IMR-90 (cell line): ENCODE measurements around the gene HDAC3. TPM values are rescaled to one million over a fixed set of nuclear protein-coding genes. Genes with fewer than 3 reads are reported as not detected.

Experiments
- ATAC-seq: fragments of 200-7000 bp; cut with Tn5 transposase; 2 replicates; pipeline ENCODE4 v1.9.1; 2020; ENCODE audit warnings: low read depth, mild to moderate bottlenecking, moderate library complexity
- BruUV-seq: library from RNA; stranded (reverse); fragments of 400-500 nt; replicated peaks from 2 replicates; lab custom pipeline; 2021; lab: Mats Ljungman, UMichigan
- CTCF ChIA-PET: fragments of 300-600 bp; formaldehyde crosslinking; extraction: SDS; loops from one replicate; lab custom pipeline; 2021; ENCODE audit warnings: antibody characterized with exemption; lab: Yijun Ruan, JAX
- POLR2A ChIA-PET: fragments of 300-600 bp; sonication (Branson Sonifier 250); formaldehyde crosslinking; loops from one replicate; lab custom pipeline; 2022; ENCODE audit warnings: antibody characterized with exemption; ENCODE audit not compliant: unreplicated experiment; lab: Charles Lee
- DNase-seq: peaks from one replicate; pipeline ENCODE4 v3.0.0; 2013
- H2AFZ ChIP-seq: replicated peaks from 2 replicates; pipeline ENCODE3; 2013; ENCODE audit warnings: low read length, mild to moderate bottlenecking; ENCODE audit not compliant: poor library complexity
- H2AK5ac ChIP-seq: 2 replicates; pipeline ENCODE4 v1.6.1; 2013; ENCODE audit warnings: low read depth, low read length, inconsistent platforms
- H2AK9ac ChIP-seq: replicated peaks from 2 replicates; pipeline ENCODE3; 2013; ENCODE audit warnings: mild to moderate bottlenecking, low read depth, low read length, moderate library complexity; ENCODE audit not compliant: poor library complexity
- H2BK120ac ChIP-seq: 2 replicates; pipeline ENCODE4 v1.6.1; 2013; ENCODE audit warnings: low read depth, low read length, inconsistent platforms
- H2BK15ac ChIP-seq: 3 replicates; pipeline ENCODE4 v1.6.1; 2013; ENCODE audit warnings: low read depth, low read length, inconsistent platforms
- H2BK20ac ChIP-seq: 2 replicates; pipeline ENCODE4 v1.6.1; 2013; ENCODE audit warnings: low read depth, mild to moderate bottlenecking, inconsistent platforms, low read length, moderate library complexity
- H2BK5ac ChIP-seq: 2 replicates; pipeline ENCODE4 v1.6.1; 2013; ENCODE audit warnings: mild to moderate bottlenecking, low read depth, low read length, inconsistent platforms; ENCODE audit not compliant: poor library complexity, severe bottlenecking
- H3K14ac ChIP-seq: replicated peaks from 2 replicates; pipeline ENCODE4 v1.6.1; 2013; ENCODE audit warnings: low read depth, low read length, inconsistent platforms
- H3K18ac ChIP-seq: 2 replicates; pipeline ENCODE4 v1.6.1; 2013; ENCODE audit warnings: low read depth, low read length, control low read depth
- H3K23ac ChIP-seq: 2 replicates; pipeline ENCODE4 v1.6.1; 2013; ENCODE audit warnings: low read depth, low read length, inconsistent platforms
- H3K27ac ChIP-seq: 2 replicates; pipeline ENCODE4 v1.5.1; 2013; ENCODE audit warnings: mild to moderate bottlenecking, control low read depth, low read length; ENCODE audit not compliant: insufficient read depth
- H3K27me3 ChIP-seq: 2 replicates; pipeline ENCODE4 v1.6.1; 2013; ENCODE audit warnings: low read length; ENCODE audit not compliant: control insufficient read depth, insufficient read depth
- H3K36me3 ChIP-seq: 2 replicates; pipeline ENCODE4 v1.6.1; 2013; ENCODE audit warnings: low read length, mixed read lengths; ENCODE audit not compliant: control insufficient read depth, insufficient read depth
- H3K4ac ChIP-seq: 2 replicates; pipeline ENCODE4 v1.6.1; 2013; ENCODE audit warnings: low read depth, low read length, inconsistent platforms
- H3K4me1 ChIP-seq: 2 replicates; pipeline ENCODE4 v1.6.1; 2013; ENCODE audit warnings: low read length, mixed read lengths; ENCODE audit not compliant: control insufficient read depth, insufficient read depth
- H3K4me2 ChIP-seq: 2 replicates; pipeline ENCODE4 v1.6.1; 2013; ENCODE audit warnings: low read depth, mild to moderate bottlenecking, control low read depth, low read length, moderate library complexity
- H3K4me3 ChIP-seq: 2 replicates; pipeline ENCODE4 v1.5.1; 2013; ENCODE audit warnings: low read depth, mild to moderate bottlenecking, control low read depth, low read length, moderate library complexity; ENCODE audit not compliant: insufficient read depth
- H3K56ac ChIP-seq: 2 replicates; pipeline ENCODE4 v1.6.1; 2013; ENCODE audit warnings: low read length, inconsistent platforms; ENCODE audit not compliant: insufficient read depth; ENCODE audit errors: extremely low read depth
- H3K79me1 ChIP-seq, 2 experiments: 2 replicates each; pipeline ENCODE4 v1.6.1; 2013; ENCODE audit warnings: low read length in 2 of 2, inconsistent platforms in 1 of 2, low read depth in 1 of 2
- H3K9ac ChIP-seq: 2 replicates; pipeline ENCODE4 v1.6.1; 2013; ENCODE audit warnings: low read depth, low read length, control low read depth
- H3K9me1 ChIP-seq: 2 replicates; pipeline ENCODE4 v1.6.1; 2013; ENCODE audit warnings: low read length, inconsistent platforms; ENCODE audit not compliant: insufficient read depth
- H3K9me3 ChIP-seq: 2 replicates; pipeline ENCODE4 v1.6.1; 2013; ENCODE audit warnings: low read length; ENCODE audit not compliant: control insufficient read depth, insufficient read depth
- H4K20me1 ChIP-seq: 2 replicates; pipeline ENCODE4 v1.6.1; 2013; ENCODE audit warnings: low read length, inconsistent platforms; ENCODE audit not compliant: insufficient read depth
- H4K5ac ChIP-seq: 2 replicates; pipeline ENCODE4 v1.6.1; 2013; ENCODE audit warnings: mild to moderate bottlenecking, low read depth, low read length, control low read depth
- H4K8ac ChIP-seq, 2 experiments: 2 replicates each; pipeline ENCODE4 v1.6.1; 2013; ENCODE audit warnings: low read depth in 2 of 2, low read length in 2 of 2, control low read depth in 1 of 2, inconsistent platforms in 1 of 2
- H4K91ac ChIP-seq: 2 replicates; pipeline ENCODE4 v1.6.1; 2013; ENCODE audit warnings: low read depth, low read length, inconsistent platforms; ENCODE audit not compliant: insufficient read depth
- BHLHE40 ChIP-seq: fragments of 150-350 bp; IDR thresholded peaks from 2 replicates; pipeline ENCODE4 v1.6.1; 2016; ENCODE audit warnings: mild to moderate bottlenecking, low read depth, low read length
- CTCF ChIP-seq: conservative IDR thresholded peaks from 2 replicates; pipeline ENCODE4 v1.5.1; 2012; ENCODE audit warnings: mild to moderate bottlenecking, low read depth, low read length, improper control_type of control experiment
- ELK1 ChIP-seq: fragments of 150-350 bp; IDR thresholded peaks from 2 replicates; pipeline ENCODE4 v1.6.1; 2016; ENCODE audit warnings: low read depth, mild to moderate bottlenecking, low read length, moderate library complexity, borderline replicate concordance
- MAFK ChIP-seq: IDR thresholded peaks from 2 replicates; pipeline ENCODE4 v1.6.1; 2012; ENCODE audit warnings: low read depth, low read length, improper control_type of control experiment
- MAZ ChIP-seq: IDR thresholded peaks from 2 replicates; pipeline ENCODE4 v1.6.1; 2012; ENCODE audit warnings: low read depth, mild to moderate bottlenecking, low read length, improper control_type of control experiment, moderate library complexity, borderline replicate concordance
- RAD21 ChIP-seq: IDR thresholded peaks from 2 replicates; pipeline ENCODE4 v1.6.1; 2012; ENCODE audit warnings: low read length, improper control_type of control experiment
- RFX5 ChIP-seq: IDR thresholded peaks from 2 replicates; pipeline ENCODE4 v1.8.0; 2012; ENCODE audit warnings: low read depth, mild to moderate bottlenecking, low read length, moderate library complexity
- USF2 ChIP-seq: fragments of 150-350 bp; IDR thresholded peaks from 2 replicates; pipeline ENCODE4 v1.6.1; 2017; ENCODE audit warnings: mild to moderate bottlenecking, antibody characterized with exemption, low read length, low read depth
- WGBS, 2 experiments: methylation state at CpG; one replicate each; pipeline versions ENCODE4 v1.1.5 to v1.1.7; 2013; ENCODE audit warnings: missing lambda C conversion rate in 2 of 2; ENCODE audit not compliant: insufficient read length in 1 of 2; ENCODE audit errors: extremely low coverage in 2 of 2; 5-methylcytosine and 5-hydroxymethylcytosine counted together
- dilution Hi-C: fragments of 300-500 bp; cut with HindIII; formaldehyde crosslinking; loops from one replicate; pipeline ENCODE4 v1.14.3; 2018; ENCODE audit warnings: low sequenced_read_pairs; ENCODE audit not compliant: unreplicated experiment
- in situ Hi-C: fragments of 300-500 bp; cut with MboI; formaldehyde crosslinking; loops from 3 replicates; pipeline ENCODE4 v1.14.3; 2019; ENCODE audit warnings: low sequenced_read_pairs, inconsistent platforms, mixed read lengths
- intact Hi-C: fragments of 100-400 bp; cut with micrococcal nuclease; formaldehyde crosslinking; loops from 2 replicates; pipeline ENCODE4 v1.10.0; 2022
- polyA plus RNA-seq, 3 experiments: library from polyadenylated mRNA; depleted of rRNA; stranded (reverse); fragments of >200 nt; gene quantifications; 2 replicates each; pipeline ENCODE4 v1.2.3, GENCODE V29; 2012; ENCODE audit warnings: low replicate concordance in 1 of 3
- total RNA-seq: library from RNA; depleted of rRNA; stranded (reverse); fragments of >200 nt; gene quantifications from 2 replicates; pipeline ENCODE4 v1.2.3, GENCODE V29; 2012

Gene HDAC3
- total and polyA plus RNA-seq, 2 of the 4 experiments (the other 2 are of a cell fraction), result 84.2 to 89.7 TPM

GRCh38 chr5:141617682-141618029, 19.0 kb downstream of the HDAC3 start:
- peaks cover 3% of the 10 kb centered on the region; the same call in 1 of the 2 replicates for H4K20me1 ChIP-seq
- CTCF ChIA-PET, result interaction anchor here (1.0 to 6.7 kb wide), 3 partner anchors 9 to 74 kb away, joined by 3 to 94 read pairs (median 5); no protein-coding TSS in a partner anchor
- H2BK20ac ChIP-seq, result no peak overlapping the region
- H3K27ac ChIP-seq, result no peak overlapping the region
- H3K79me1 ChIP-seq, result peaks cover 14 to 33% of the 10 kb centered on the region in 2 experiments
- peak overlapping the region; percentile 55 for H3K4me3 ChIP-seq
- no peaks in the 10 kb centered on the region for H3K27me3 ChIP-seq
- no peak overlapping the region for H3K18ac ChIP-seq
- H3K56ac ChIP-seq, result 0 out of 2 replicates have a peak overlapping the region, but pooled peaks have one; percentile 59
- H3K14ac ChIP-seq, result peak overlapping the region; percentile 54
- 0 out of 2 replicates have a peak overlapping the region, but pooled peaks have one; percentile 48 for H3K4ac ChIP-seq
- H3K9me3 ChIP-seq, result no peaks in the 10 kb centered on the region
- dilution Hi-C loops (no loop called here), intact Hi-C loops (loop anchor here (2.0 kb wide), 1 partner anchor 13 kb away; no protein-coding TSS in a partner anchor), in situ Hi-C loops (no loop called here)
- H4K8ac ChIP-seq, result peak overlapping the region in 1 of 2 experiments; percentile 14; a peak in 2 of 4 replicates
- H3K4me1 ChIP-seq, result 0 out of 2 replicates have a peak, but pooled peaks cover 3% of the 10 kb centered on the region
- H2BK15ac ChIP-seq, result no peak overlapping the region
- ATAC-seq (no peak), DNase-seq (no peak)
- no peak overlapping the region for H4K91ac ChIP-seq
- H2AFZ ChIP-seq, result no peak overlapping the region
- POLR2A ChIA-PET, result no interaction called here
- H2AK5ac ChIP-seq, result no peak overlapping the region
- TF ChIP-seq RFX5, result no peak
- TF ChIP-seq USF2, result no peak
- TF ChIP-seq MAFK, result no peak
- no peak for TF ChIP-seq ELK1
- no peak for TF ChIP-seq CTCF
- no peak for TF ChIP-seq MAZ
- no peak for TF ChIP-seq RAD21
- TF ChIP-seq BHLHE40, result no peak
- peak overlapping the region; percentile 99 for H3K4me2 ChIP-seq
- no peak overlapping the region for H2BK5ac ChIP-seq
- H3K23ac ChIP-seq, result peak overlapping the region; percentile 67
- peaks cover 15% of the 10 kb centered on the region for H3K36me3 ChIP-seq
- TSS peak; percentile 29 for BruUV-seq
- no peak overlapping the region for H2BK120ac ChIP-seq
- no peak overlapping the region for H4K5ac ChIP-seq
- H2AK9ac ChIP-seq, result no peak overlapping the region
- no CpG with 5 or more reads among the region's 9 CpGs for WGBS, 2 experiments
- H3K9me1 ChIP-seq, result peaks cover 2% of the 10 kb centered on the region; the same call in 1 of the 2 replicates
- peak overlapping the region; percentile 74; the same call in 1 of the 2 replicates for H3K9ac ChIP-seq
